Measurements from ENCODE around the gene NPIPB2.

- TF ChIP-seq, protein P1, sequence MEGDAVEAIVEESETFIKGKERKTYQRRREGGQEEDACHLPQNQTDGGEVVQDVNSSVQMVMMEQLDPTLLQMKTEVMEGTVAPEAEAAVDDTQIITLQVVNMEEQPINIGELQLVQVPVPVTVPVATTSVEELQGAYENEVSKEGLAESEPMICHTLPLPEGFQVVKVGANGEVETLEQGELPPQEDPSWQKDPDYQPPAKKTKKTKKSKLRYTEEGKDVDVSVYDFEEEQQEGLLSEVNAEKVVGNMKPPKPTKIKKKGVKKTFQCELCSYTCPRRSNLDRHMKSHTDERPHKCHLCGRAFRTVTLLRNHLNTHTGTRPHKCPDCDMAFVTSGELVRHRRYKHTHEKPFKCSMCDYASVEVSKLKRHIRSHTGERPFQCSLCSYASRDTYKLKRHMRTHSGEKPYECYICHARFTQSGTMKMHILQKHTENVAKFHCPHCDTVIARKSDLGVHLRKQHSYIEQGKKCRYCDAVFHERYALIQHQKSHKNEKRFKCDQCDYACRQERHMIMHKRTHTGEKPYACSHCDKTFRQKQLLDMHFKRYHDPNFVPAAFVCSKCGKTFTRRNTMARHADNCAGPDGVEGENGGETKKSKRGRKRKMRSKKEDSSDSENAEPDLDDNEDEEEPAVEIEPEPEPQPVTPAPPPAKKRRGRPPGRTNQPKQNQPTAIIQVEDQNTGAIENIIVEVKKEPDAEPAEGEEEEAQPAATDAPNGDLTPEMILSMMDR (IDR thresholded peaks at IDR 0.05): no peak
- TF ChIP-seq POLR2AphosphoS5 (IDR thresholded peaks at IDR 0.05; ENCODE audit: low read depth, low read length) (no peak), REST (IDR thresholded peaks at IDR 0.05; ENCODE audit: insufficient read depth in 1 of 2, low read depth in 2 of 2, low read length in 1 of 2) (no peak), SIN3A (IDR thresholded peaks at IDR 0.05; ENCODE audit: borderline replicate concordance, insufficient read depth, low read depth, low read length) (no peak; the same call in 1 of the 2 replicates), TCF7L2 (IDR thresholded peaks at IDR 0.05; ENCODE audit: low read depth, low read length) (no peak)
Observed at GRCh38 chr16:11915114-11915643, 26.7 kb downstream of the NPIPB2 start.

Measured in Panc1 (cell line).